A673 (cell line): ENCODE data around the gene EIF3K. TPM values are rescaled to one million over a fixed set of nuclear protein-coding genes. Genes with fewer than 3 reads are reported as not detected.
A peak's percentile ranks its signal among the peaks of the same experiment; 100 is the strongest.

Source experiments
- BruUV-seq: library from RNA; stranded (reverse); fragments of 400-500 nt; replicated peaks from 2 replicates; lab custom pipeline; 2021; lab: Mats Ljungman, UMichigan
- CTCF ChIA-PET: fragments of 300-600 bp; sonication (Branson Sonifier 250); formaldehyde crosslinking; loops from one replicate; lab custom pipeline; 2022; ENCODE audit warnings: antibody characterized with exemption; lab: Charles Lee
- POLR2A ChIA-PET: fragments of 300-600 bp; sonication (Branson Sonifier 250); formaldehyde crosslinking; loops from one replicate; lab custom pipeline; 2022; ENCODE audit warnings: antibody characterized with exemption; ENCODE audit not compliant: low non-redundant PET; lab: Charles Lee
- DNase-seq: peaks from one replicate; pipeline ENCODE4 v3.0.0-alpha.2; 2015; ENCODE audit warnings: low spot score
- H3K27ac ChIP-seq: fragments of 200-600 bp; sonication (generic); 2 replicates; pipeline ENCODE4 v1.5.1; 2016; ENCODE audit warnings: mixed run types, low read depth, mild to moderate bottlenecking, mixed read lengths, antibody characterized with exemption, low read length; ENCODE audit not compliant: poor library complexity, severe bottlenecking
- H3K27me3 ChIP-seq: fragments of 200-600 bp; sonication (generic); replicated peaks from 2 replicates; pipeline ENCODE4 v1.6.1; 2017; ENCODE audit warnings: mixed run types, low read depth, mild to moderate bottlenecking, mixed read lengths, antibody characterized with exemption, low read length; ENCODE audit not compliant: insufficient read depth, poor library complexity
- H3K36me3 ChIP-seq: fragments of 200-600 bp; sonication (generic); 2 replicates; pipeline ENCODE4 v1.6.1; 2016; ENCODE audit warnings: mixed run types, mild to moderate bottlenecking, mixed read lengths, antibody characterized with exemption, low read length; ENCODE audit not compliant: insufficient read depth, poor library complexity, severe bottlenecking
- H3K4me1 ChIP-seq: fragments of 200-600 bp; sonication (generic); 2 replicates; pipeline ENCODE4 v1.6.1; 2017; ENCODE audit warnings: mixed run types, mild to moderate bottlenecking, mixed read lengths, antibody characterized with exemption, low read length; ENCODE audit not compliant: insufficient read depth, poor library complexity, severe bottlenecking
- H3K4me3 ChIP-seq: fragments of 200-600 bp; sonication (generic); 2 replicates; pipeline ENCODE4 v1.5.1; 2016; ENCODE audit warnings: low read depth, mixed run types, mild to moderate bottlenecking, mixed read lengths, low read length; ENCODE audit not compliant: poor library complexity, severe bottlenecking
- H3K9me3 ChIP-seq: fragments of 200-600 bp; sonication (generic); 2 replicates; pipeline ENCODE4 v1.6.1; 2016; ENCODE audit warnings: mixed run types, low read depth, mild to moderate bottlenecking, mixed read lengths, antibody characterized with exemption, low read length; ENCODE audit not compliant: poor library complexity, severe bottlenecking
- EZH2 ChIP-seq: fragments of 200-600 bp; sonication (generic); IDR thresholded peaks from 2 replicates; pipeline ENCODE4 v1.6.1; 2017; ENCODE audit warnings: borderline replicate concordance, low read depth, mild to moderate bottlenecking, mixed read lengths, antibody characterized with exemption, low read length; ENCODE audit not compliant: poor library complexity, severe bottlenecking
- intact Hi-C: fragments of 100-400 bp; cut with micrococcal nuclease; formaldehyde crosslinking; loops from one replicate; pipeline ENCODE4 v1.10.0; 2022; ENCODE audit not compliant: unreplicated experiment
- total RNA-seq: library from RNA; stranded (reverse); gene quantifications from 2 replicates; pipeline ENCODE4 v1.2.3, GENCODE V29; 2021
- TF ChIP-seq, protein P1 (sequence below): fragments of 300-800, 200-600 bp; sonication (generic); conservative IDR thresholded peaks from 2 replicates; pipeline ENCODE4 v1.5.1; 2017; ENCODE audit warnings: low read depth, mild to moderate bottlenecking, antibody characterized with exemption, low read length, moderate library complexity, mixed read lengths

Gene EIF3K
- total RNA-seq, 1 experiment from 2014 or later, result 316 TPM

DNA sequence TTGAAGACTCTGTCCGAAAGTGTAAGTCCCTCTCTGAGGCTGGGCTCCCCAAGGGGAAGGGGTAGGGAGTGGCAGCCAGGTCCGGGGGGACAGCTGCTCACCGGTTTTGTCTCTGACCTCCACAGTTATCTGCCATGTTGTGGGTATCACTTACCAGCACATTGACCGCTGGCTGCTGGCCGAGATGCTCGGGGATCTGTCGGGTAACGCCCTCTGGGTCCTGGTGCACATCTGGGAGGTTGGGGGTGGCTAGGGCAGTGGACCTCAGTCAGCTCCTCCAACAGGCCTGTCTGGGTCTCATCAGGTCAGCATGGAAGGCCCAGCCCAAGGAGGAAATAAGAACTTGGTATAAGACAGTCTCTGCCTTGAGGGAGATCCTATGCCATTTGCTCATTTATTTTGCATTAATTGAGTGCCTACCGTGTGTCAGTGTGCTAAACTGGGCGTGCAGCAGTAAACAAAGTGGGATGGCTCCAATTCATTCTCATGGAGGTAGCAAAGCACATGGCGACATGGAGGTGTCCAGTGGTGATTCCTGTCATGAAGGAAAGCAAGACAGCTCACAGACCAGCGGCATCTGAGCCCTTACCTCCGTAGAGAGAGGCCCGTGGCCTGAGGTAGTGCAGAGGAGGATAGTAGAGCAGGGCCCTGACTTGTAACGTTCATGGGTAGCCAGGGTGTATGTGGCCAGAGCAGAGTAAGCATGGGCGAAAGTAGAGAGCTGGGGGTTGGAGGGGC lies 13.7 kb downstream of the EIF3K start:
- CTCF ChIA-PET, result no interaction called here
- POLR2A ChIA-PET, result no interaction called here
- no TSS peak for BruUV-seq

DNA sequence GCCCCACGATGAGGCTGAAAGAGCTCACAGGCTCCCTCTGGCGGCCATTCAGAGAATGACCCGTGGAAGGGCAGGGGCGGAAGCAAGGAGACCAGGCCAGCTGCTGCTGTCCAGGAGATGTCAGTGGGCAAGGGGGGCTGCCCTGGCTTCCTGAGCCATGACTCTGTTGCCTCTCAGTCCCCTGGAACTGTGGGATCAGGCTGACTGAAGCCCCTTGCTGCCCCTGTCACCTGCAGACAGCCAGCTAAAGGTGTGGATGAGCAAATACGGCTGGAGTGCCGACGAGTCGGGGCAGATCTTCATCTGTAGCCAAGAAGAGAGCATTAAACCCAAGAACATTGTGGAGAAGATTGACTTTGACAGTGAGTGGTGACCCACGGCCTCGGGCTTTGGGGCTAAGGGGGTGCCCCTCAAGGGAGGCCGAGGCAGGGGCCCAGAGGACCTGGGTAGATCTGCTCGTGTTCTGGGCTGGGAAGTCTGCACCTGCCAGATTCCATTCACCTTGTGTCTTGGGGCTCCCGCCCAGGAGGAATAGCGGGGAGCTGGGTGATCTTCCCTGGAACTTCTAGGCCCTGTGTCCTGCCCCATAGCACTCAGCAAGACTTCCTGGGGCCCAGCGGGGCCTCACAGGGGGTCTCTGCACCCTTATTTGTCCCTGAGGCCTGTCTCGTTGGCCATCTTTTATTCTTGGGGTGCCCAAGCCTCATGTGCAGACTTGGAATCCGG lies 15.9 kb downstream of the EIF3K start:
- CTCF ChIA-PET, result interaction anchor here (0.5 to 1.6 kb wide), 13 partner anchors 9 to 1636 kb away, joined by 3 to 14 read pairs (median 6); partner anchors contain the start of genes ACTN4, EIF3K and FAM98C
- intact Hi-C loops, result loop anchor here (1.0 to 10.0 kb wide), 3 partner anchors 91 to 232 kb away; partner anchors contain the start of gene FAM98C
- BruUV-seq, result no TSS peak
- H3K4me3 ChIP-seq, result no peak overlapping the region
- peak; percentile 74 for DNase-seq
- no peaks in the 10 kb centered on the region for H3K27me3 ChIP-seq
- peaks cover 18% of the 10 kb centered on the region for H3K36me3 ChIP-seq
- no peaks in the 10 kb centered on the region for H3K4me1 ChIP-seq
- TF ChIP-seq EZH2, result no peak
- TF ChIP-seq, protein P1, sequence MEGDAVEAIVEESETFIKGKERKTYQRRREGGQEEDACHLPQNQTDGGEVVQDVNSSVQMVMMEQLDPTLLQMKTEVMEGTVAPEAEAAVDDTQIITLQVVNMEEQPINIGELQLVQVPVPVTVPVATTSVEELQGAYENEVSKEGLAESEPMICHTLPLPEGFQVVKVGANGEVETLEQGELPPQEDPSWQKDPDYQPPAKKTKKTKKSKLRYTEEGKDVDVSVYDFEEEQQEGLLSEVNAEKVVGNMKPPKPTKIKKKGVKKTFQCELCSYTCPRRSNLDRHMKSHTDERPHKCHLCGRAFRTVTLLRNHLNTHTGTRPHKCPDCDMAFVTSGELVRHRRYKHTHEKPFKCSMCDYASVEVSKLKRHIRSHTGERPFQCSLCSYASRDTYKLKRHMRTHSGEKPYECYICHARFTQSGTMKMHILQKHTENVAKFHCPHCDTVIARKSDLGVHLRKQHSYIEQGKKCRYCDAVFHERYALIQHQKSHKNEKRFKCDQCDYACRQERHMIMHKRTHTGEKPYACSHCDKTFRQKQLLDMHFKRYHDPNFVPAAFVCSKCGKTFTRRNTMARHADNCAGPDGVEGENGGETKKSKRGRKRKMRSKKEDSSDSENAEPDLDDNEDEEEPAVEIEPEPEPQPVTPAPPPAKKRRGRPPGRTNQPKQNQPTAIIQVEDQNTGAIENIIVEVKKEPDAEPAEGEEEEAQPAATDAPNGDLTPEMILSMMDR, result peak; percentile 89
- POLR2A ChIA-PET, result no interaction called here
- H3K27ac ChIP-seq, result no peak overlapping the region
- no peaks in the 10 kb centered on the region for H3K9me3 ChIP-seq

More for the DNA sequence above, 13.7 kb downstream of the EIF3K start:
- no peaks in the 10 kb centered on the region for H3K27me3 ChIP-seq
- H3K4me3 ChIP-seq, result no peak overlapping the region
- no peaks in the 10 kb centered on the region for H3K4me1 ChIP-seq
- no peaks in the 10 kb centered on the region for H3K9me3 ChIP-seq
- TF ChIP-seq EZH2, result no peak
- intact Hi-C loops, result loop anchor here (10.0 kb wide), 1 partner anchor 118 kb away; no protein-coding TSS in a partner anchor
- no peak overlapping the region for H3K27ac ChIP-seq
- no peak for DNase-seq
- H3K36me3 ChIP-seq, result peaks cover 35% of the 10 kb centered on the region

GRCh38 chr19:38635483-38636399 lies 16.8 kb downstream of the EIF3K start:
- Histone ChIP-seq H3K4me3 (no peak overlapping the region), H3K27ac (no peak overlapping the region), H3K36me3 (peaks cover 18% of the 10 kb centered on the region), H3K27me3 (no peaks in the 10 kb centered on the region), H3K9me3 (no peaks in the 10 kb centered on the region), H3K4me1 (no peaks in the 10 kb centered on the region)
- TF ChIP-seq, protein P1, result no peak
- no peak for TF ChIP-seq EZH2
- BruUV-seq, result no TSS peak
- CTCF ChIA-PET, result interaction anchor here (1.2 kb wide), 1 partner anchor 17 kb away, joined by 7 read pairs; the partner anchor contains the start of gene EIF3K
- DNase-seq, result no peak
- POLR2A ChIA-PET, result interaction anchor here (0.6 kb wide), 1 partner anchor 515 kb away, joined by 3 read pairs; no protein-coding TSS in a partner anchor
- intact Hi-C loops, result loop anchor here (2.0 to 10.0 kb wide), 2 partner anchors 121 to 233 kb away; partner anchors contain the start of gene FAM98C
